ENCODE measurements around the gene ZFHX2. TPM values are rescaled to one million over a fixed set of nuclear protein-coding genes. Genes with fewer than 3 reads are reported as not detected.
A peak's percentile ranks its signal among the peaks of the same experiment; 100 is the strongest.

ZFHX2 gene
- total RNA-seq, 2 experiments from 2014 or later: 1.0 to 1.3 TPM

DNA sequence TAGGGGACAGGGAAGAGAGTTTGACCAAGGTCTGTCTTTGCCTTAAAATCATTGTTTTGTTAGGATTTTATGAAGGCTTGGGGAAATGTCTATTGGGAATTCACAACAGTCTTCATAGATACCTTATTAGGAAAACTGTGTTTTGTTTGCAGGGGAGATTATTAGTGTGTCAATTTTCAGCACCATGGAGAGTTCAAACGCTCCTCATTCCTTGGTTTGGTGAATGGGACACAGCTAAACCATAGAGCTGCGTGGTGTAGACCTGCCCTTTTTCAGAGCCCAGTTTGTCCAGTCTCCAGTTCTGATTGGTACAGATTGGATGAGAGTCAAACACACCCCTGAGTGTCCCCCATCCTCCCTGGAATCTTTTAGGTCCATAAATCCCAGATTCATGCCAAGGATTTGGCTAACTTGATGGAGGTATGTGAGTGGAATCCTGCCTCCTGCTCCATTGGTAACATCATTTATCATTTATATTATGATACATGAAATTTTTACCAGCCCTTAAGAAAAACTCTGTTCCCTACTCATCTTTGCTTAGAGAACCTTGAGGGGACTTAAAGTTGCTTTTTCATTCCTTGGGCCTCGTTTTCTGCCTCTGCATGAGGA is 70.1 kb downstream of the ZFHX2 start:
- no peaks in the 10 kb centered on the region for H3K9me3 Mint-ChIP-seq (ENCODE audit: low read depth)
- CTCF ChIA-PET: interaction anchor here (4.9 to 9.5 kb wide), 2 partner anchors 13 to 76 kb away, joined by 31 to 150 read pairs; partner anchors contain the start of genes NGDN and THTPA
- no peaks in the 10 kb centered on the region for H3K27me3 Mint-ChIP-seq
- H3K36me3 Mint-ChIP-seq (ENCODE audit: low read depth): peaks cover 36% of the 10 kb centered on the region
- peaks cover 11% of the 10 kb centered on the region for H3K4me1 Mint-ChIP-seq
- no peak overlapping the region for H3K4me3 Mint-ChIP-seq
- DNase-seq (no peak), ATAC-seq (no peak)
- POLR2A ChIA-PET: interaction anchor here (1.5 kb wide), 1 partner anchor 74 kb away, joined by 4 read pairs; no protein-coding TSS in a partner anchor
- H3K27ac Mint-ChIP-seq: no peak overlapping the region
- intact Hi-C loops (cut with DNase I, micrococcal nuclease): no loop called here

DNA sequence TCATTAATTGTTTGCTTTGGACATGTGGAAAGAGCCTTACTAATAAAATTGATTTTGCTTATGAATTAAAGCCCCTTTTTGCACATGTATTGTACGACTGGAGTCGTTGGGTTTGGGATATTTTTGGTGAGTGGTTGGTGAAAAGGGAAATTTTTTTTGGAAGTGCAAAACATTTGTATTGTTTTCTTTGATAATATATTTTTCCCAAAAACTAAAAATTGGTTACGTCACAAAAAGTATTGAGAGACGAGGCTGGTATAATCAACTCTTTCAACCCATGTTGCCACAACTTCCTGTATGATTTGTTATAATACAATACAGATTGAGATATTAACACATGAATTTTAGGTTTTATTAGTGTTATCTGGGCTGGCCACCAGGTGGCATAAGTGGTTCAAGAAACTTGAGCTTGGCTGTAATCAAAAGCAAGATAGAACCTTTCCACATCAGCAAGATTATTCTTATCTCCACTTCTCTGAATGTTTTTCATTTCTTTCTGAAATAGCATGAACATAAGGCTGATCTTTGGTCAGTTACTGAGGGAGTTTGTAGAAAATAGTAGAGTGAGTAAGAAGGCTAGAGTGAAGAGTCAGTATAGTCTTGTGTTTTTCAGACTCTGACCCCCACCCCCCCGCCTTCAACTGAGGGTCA is 73.3 kb downstream of the ZFHX2 start:
- ATAC-seq (peak; percentile 63), DNase-seq (peak; percentile 79)
- ChIA-PET CTCF (interaction anchor here (0.6 to 9.5 kb wide), 24 partner anchors 8 to 149 kb away, joined by 3 to 150 read pairs (median 4); partner anchors contain the start of genes NGDN, THTPA and ZFHX2), POLR2A (interaction anchor here (1.2 to 1.3 kb wide), 2 partner anchors 15 to 81 kb away, joined by 3 to 6 read pairs; no protein-coding TSS in a partner anchor)
- Mint-ChIP-seq H3K4me3 (no peak overlapping the region), H3K27ac (no peak overlapping the region), H3K36me3 (ENCODE audit: low read depth) (peaks cover 48% of the 10 kb centered on the region), H3K27me3 (no peaks in the 10 kb centered on the region), H3K4me1 (peaks cover 11% of the 10 kb centered on the region), H3K9me3 (ENCODE audit: low read depth) (no peaks in the 10 kb centered on the region)
- intact Hi-C loops (cut with DNase I, micrococcal nuclease): loop anchor here (1.0 to 2.0 kb wide), 5 partner anchors 61 to 89 kb away; partner anchors contain the start of gene AP1G2 (in 1 of the 2)

DNA sequence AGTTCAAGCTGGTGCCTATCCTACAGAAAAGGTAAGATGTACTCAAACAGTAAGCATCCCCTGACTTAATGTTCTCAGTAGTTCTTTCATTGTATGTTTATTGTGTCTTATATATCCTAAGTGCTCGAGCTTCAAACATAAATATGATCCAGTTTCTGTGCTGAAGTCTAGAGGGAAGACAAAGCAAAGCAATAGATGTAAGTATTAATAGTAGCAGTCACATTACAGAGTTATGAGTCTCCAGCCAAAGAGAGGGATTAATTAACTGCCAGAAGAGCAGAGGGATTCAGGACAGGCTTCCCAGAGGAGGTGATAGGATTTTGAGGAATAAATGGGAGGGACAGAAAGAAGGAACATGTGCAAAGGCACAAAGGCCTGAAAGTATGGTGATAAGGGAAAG is 80.6 kb downstream of the ZFHX2 start:
- Mint-ChIP-seq H3K27me3 (no peaks in the 10 kb centered on the region), H3K27ac (no peak overlapping the region), H3K36me3 (ENCODE audit: low read depth) (peaks cover 30% of the 10 kb centered on the region), H3K9me3 (ENCODE audit: low read depth) (no peaks in the 10 kb centered on the region), H3K4me3 (no peak overlapping the region), H3K4me1 (peaks cover 11% of the 10 kb centered on the region)
- ChIA-PET POLR2A (no interaction called here), CTCF (interaction anchor here (0.7 to 4.2 kb wide), 4 partner anchors 88 to 150 kb away, joined by 3 to 22 read pairs (median 3); partner anchors contain the start of gene PABPN1)
- no peak for ATAC-seq
- no peak for DNase-seq
- intact Hi-C loops (cut with DNase I, micrococcal nuclease): no loop called here

Other genes with a start within 250 kb of the ZFHX2 start
- gene PPP1R3E, start 248.9 kb downstream of the ZFHX2 start, total RNA-seq: 10 to 100 TPM; 30.9 to 44.6 TPM
- 1 to 10 TPM in 1 of 2 experiments, under 1 TPM in 1; 0.73 to 1.2 TPM for gene BCL2L2, start 244.9 kb downstream of the ZFHX2 start, total RNA-seq
- gene PABPN1, start 230.3 kb downstream of the ZFHX2 start, total RNA-seq: 100 to 1,000 TPM; 237 to 338 TPM
- 1 to 10 TPM; 4.7 to 5.3 TPM for gene SLC22A17, start 198.9 kb downstream of the ZFHX2 start, total RNA-seq
- gene EFS, start 186.6 kb downstream of the ZFHX2 start, total RNA-seq: not detected
- gene IL25, start 179.0 kb downstream of the ZFHX2 start, total RNA-seq: not detected
- not detected for gene CMTM5, start 174.7 kb downstream of the ZFHX2 start, total RNA-seq
- under 1 TPM; 0.14 to 0.16 TPM for gene MYH6, start 143.5 kb downstream of the ZFHX2 start, total RNA-seq
- gene MYH7, start 116.1 kb downstream of the ZFHX2 start, total RNA-seq: under 1 TPM; 0.05 to 0.07 TPM
- 10 to 100 TPM; 53.0 to 57.8 TPM for gene NGDN, start 82.1 kb downstream of the ZFHX2 start, total RNA-seq
- 1 to 10 TPM; 8.3 to 8.5 TPM for gene THTPA, start 4.5 kb upstream of the ZFHX2 start, total RNA-seq
- gene AP1G2, start 16.0 kb upstream of the ZFHX2 start, total RNA-seq: 100 to 1,000 TPM; 162 to 166 TPM
- gene JPH4, start 27.0 kb upstream of the ZFHX2 start, total RNA-seq: not detected
- gene DHRS2, start 84.6 kb upstream of the ZFHX2 start, total RNA-seq: 1 to 10 TPM; 3.1 to 3.7 TPM

All from activated CD4-positive, alpha-beta T cell treated with anti-CD3 and anti-CD28 coated beads for 36 hours (primary cell).